ENCODE measurements around the gene SYNE1.

The SYNE1 gene

DNA sequence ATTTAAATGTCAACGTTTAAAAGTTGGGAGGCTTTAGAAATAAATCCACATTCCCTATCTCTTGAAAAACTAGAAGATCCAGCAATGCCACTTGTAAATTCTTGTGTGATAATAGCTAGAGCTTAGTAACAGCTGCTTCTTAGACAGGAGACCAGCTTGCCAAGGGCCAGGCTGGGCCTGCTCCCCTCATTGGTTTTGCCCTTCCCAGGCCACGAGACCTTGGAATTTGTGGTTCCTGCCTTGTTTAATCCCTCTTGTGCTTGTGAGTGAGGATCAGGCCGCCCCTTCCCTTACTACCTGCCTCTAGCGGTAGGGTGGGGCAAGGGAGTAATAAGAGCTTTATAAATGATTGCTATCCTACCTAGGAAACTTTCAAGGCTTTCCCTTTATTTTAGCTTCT, 363.5 kb downstream of the SYNE1 start:
- TF ChIP-seq, protein P1, sequence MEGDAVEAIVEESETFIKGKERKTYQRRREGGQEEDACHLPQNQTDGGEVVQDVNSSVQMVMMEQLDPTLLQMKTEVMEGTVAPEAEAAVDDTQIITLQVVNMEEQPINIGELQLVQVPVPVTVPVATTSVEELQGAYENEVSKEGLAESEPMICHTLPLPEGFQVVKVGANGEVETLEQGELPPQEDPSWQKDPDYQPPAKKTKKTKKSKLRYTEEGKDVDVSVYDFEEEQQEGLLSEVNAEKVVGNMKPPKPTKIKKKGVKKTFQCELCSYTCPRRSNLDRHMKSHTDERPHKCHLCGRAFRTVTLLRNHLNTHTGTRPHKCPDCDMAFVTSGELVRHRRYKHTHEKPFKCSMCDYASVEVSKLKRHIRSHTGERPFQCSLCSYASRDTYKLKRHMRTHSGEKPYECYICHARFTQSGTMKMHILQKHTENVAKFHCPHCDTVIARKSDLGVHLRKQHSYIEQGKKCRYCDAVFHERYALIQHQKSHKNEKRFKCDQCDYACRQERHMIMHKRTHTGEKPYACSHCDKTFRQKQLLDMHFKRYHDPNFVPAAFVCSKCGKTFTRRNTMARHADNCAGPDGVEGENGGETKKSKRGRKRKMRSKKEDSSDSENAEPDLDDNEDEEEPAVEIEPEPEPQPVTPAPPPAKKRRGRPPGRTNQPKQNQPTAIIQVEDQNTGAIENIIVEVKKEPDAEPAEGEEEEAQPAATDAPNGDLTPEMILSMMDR (IDR thresholded peaks at IDR 0.05): no peak
- no peak overlapping the region for H3K4me3 Mint-ChIP-seq
- H3K27ac Mint-ChIP-seq: no peak overlapping the region
- no peak for DNase-seq
- H3K36me3 Mint-ChIP-seq (ENCODE audit: low read depth): peaks cover 9% of the 10 kb centered on the region
- H3K9me3 Mint-ChIP-seq: no peaks in the 10 kb centered on the region
- H3K27me3 Mint-ChIP-seq (ENCODE audit: low read depth, poor library complexity): peaks cover 2% of the 10 kb centered on the region
- peaks cover 17% of the 10 kb centered on the region for H3K4me1 Mint-ChIP-seq

DNA sequence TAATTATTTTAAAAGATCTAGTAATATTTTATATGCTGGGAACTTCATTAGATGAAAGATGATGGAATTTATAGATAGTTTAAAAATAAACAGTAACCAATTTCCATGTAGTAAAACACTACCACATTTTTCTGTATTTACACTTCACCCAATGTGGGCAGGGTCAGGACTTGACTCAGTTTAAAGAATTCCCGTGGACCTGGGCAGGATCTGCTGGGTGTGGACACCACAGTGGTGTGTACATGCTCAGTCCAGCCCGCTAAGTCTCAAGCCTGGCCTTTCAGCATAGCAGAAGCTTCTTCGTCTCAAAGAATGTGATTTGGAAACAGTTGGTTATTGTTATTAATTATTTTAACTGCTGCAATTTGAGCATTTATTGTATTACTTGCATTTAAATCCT, 364.2 kb downstream of the SYNE1 start:
- Mint-ChIP-seq H3K9me3 (no peaks in the 10 kb centered on the region), H3K4me3 (no peak overlapping the region), H3K36me3 (ENCODE audit: low read depth) (peaks cover 8% of the 10 kb centered on the region), H3K27me3 (ENCODE audit: low read depth, poor library complexity) (peaks cover 2% of the 10 kb centered on the region), H3K4me1 (peaks cover 19% of the 10 kb centered on the region), H3K27ac (no peak overlapping the region)
- no peak for DNase-seq
- TF ChIP-seq, protein P1 (IDR thresholded peaks at IDR 0.05): no peak

DNA sequence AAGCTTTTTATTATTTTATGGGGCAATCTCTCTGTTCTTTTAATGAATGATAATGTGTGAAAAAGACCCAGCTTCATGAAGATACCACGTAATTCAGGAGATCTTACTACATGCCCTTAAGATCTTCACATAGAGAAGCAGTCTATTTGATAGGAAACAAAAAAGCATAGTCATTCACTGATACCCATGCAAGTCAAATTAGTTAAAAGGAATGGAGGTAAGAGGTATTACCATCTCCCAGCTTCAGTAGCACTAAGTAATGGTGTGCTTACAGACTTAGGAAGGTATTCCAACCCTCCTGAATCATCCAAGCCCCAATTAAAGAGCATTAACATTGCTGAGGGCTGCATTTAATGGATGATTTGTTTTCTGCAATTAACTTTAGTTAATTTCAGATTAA, 364.7 kb downstream of the SYNE1 start:
- TF ChIP-seq, protein P1 (IDR thresholded peaks at IDR 0.05): no peak
- DNase-seq: no peak
- H3K4me1 Mint-ChIP-seq: peaks cover 24% of the 10 kb centered on the region
- no peak overlapping the region for H3K27ac Mint-ChIP-seq
- H3K9me3 Mint-ChIP-seq: no peaks in the 10 kb centered on the region
- H3K4me3 Mint-ChIP-seq: no peak overlapping the region
- no peaks in the 10 kb centered on the region for H3K27me3 Mint-ChIP-seq (ENCODE audit: low read depth, poor library complexity)
- peaks cover 3% of the 10 kb centered on the region for H3K36me3 Mint-ChIP-seq (ENCODE audit: low read depth)

DNA sequence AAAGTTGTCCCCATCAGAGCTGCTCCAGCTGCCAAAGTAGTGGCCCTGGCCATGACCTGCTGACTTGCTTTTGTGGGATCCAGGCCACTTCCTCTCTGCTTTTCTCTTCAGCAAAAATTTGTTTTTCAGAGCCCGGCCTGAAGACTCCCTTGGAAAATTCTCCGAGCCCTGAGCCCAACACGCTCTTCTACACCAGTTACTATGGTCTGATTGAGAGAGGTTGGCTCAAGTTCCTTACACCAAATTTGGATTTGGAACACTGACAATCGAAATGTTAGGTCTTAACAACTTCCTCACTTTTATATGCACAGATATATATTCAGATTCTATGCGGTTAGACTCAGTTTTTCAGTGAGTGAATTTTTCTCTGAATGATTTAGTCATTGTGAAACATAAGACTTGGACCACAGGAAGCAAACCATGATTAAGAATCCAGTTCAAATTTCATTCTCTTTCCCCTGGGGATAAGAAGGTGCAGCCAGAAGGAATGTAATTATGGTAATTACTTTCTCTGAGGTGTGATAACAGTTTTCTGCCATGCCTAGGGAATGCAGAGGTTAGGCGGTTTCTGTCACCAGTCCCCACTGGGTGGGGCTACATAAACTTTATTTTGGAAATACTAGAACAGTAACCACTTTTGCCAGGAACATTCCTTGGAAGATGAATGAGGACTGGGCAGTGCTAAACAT, 365.2 kb downstream of the SYNE1 start:
- no peak for DNase-seq
- Mint-ChIP-seq H3K4me3 (no peak overlapping the region), H3K27me3 (ENCODE audit: low read depth, poor library complexity) (no peaks in the 10 kb centered on the region), H3K36me3 (ENCODE audit: low read depth) (no peaks in the 10 kb centered on the region), H3K4me1 (peaks cover 26% of the 10 kb centered on the region), H3K9me3 (no peaks in the 10 kb centered on the region), H3K27ac (peak overlapping the region; percentile 77)
- TF ChIP-seq, protein P1 (IDR thresholded peaks at IDR 0.05): no peak

DNA sequence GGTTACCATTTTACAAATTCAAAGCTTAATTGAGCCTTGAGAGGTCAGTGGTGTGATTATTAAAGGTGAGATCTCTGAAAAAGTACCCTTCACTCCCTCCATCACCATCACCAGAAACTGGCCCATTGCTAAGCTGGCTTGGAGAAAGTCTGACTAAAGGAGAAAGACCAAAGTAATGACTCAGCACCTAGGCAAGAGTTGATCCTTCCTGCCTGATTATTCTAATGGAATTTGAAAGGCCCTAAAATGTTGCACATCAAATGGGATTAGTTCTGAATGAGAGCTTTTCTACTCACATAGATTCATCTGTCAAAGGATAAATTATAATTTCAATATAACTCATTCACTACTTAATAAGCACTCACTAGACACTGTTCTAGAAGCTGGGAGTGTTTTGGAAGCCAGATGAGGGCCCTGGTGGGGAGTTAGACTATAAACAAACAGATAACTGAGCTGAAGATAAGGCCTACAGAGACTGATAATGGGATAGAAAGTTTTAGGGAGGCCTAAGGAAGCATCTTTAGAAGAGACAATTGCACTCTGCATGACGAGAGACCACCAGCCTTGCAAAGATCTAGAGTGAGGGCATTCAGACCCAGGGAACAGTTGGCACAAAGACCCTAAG, 366.7 kb downstream of the SYNE1 start:
- no peak overlapping the region for H3K27ac Mint-ChIP-seq
- H3K27me3 Mint-ChIP-seq (ENCODE audit: low read depth, poor library complexity): no peaks in the 10 kb centered on the region
- TF ChIP-seq, protein P1 (IDR thresholded peaks at IDR 0.05): no peak
- H3K4me1 Mint-ChIP-seq: peaks cover 26% of the 10 kb centered on the region
- no peaks in the 10 kb centered on the region for H3K9me3 Mint-ChIP-seq
- H3K4me3 Mint-ChIP-seq: no peak overlapping the region
- DNase-seq: no peak
- no peaks in the 10 kb centered on the region for H3K36me3 Mint-ChIP-seq (ENCODE audit: low read depth)

All from nephron progenitor cell (in vitro differentiated cells).